Measurements from ENCODE around the gene CRB3.

CRB3 gene

GRCh38 chr19:6498294-6499036, 34.4 kb downstream of the CRB3 start:
- DNase-seq: no peak

DNA sequence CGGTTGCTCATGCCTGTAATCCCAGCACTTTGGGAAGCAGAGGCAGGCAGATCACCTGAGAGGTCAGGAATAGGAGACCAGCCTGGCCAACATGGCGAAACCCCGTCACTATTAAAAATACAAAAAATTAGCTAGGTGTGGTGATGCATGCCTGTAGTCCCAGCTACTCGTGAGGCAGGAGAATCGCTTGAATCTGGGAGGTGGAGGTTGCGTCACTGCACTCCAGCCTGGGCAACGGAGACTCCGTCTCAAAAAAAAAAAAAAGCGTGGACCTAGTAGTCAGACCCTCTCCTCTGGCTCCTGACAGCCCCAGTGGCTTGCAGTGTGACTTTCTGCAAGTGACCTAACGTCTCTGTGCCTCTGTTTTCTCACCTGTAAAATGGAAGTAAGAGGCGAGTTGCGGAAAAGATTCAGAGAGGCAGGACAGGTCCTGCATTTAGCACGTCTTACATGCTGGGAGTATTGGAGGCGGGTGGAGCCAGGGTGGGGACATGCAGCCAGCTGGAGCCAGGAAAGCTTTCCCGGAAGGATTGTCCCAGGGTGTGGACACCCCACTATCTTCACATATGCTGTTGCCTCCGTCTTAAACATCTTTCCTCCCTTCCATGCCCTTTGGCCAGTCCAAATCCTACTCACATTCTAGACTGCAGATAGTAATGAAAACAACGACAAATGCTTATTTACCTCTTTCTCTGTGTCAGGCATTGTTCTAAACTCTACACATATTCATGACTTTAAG, 35.1 kb downstream of the CRB3 start:
- DNase-seq: no peak

- no peak for DNase-seq
Measured at GRCh38 chr19:6500837-6501739, 37.0 kb downstream of the CRB3 start.

DNA sequence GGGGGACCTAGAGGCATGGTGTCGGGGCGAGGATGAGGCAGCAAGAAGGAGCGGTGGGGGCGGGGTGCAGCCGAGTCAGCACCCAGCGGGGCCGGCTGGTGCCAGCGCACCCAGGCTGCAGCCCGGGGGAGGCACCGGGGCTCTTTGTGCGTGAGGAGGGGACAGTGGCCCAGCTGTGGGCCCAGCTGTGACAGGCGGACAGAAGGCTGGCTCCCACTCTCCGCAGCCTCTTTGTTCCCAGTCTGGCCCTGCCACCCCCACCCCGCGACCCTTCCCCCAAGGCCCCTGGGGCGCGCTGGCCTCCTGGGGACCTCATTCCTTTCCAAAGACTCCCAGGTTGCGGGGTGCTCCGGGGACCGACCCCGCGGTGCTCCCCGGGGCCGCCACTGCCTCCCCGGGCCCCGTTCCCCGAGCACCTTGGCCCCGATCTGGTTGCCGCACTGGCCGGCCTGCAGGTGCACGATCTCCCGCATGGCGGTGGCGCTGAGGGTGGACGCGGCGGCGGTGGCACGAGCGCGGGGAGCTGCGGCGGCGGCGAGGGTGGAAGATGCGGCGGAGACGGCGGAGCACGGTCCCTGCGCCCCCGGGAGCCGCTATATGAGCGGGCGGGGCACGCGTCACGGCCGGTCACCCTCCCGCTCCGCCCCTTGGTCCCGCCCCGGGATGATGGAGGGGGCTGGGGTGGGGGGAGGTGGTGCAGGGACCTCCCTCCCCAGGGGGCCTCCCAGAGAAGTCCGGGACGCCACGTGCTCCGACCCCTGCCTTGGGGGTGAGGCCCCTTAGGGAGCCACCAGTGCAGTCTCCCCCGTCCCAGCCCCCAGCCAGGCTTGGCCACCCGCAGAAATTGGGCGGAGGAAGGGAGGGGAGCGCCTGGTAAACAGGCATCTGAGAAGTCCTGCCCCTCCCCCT, 37.9 kb downstream of the CRB3 start, which contains the start of gene TUBB4A:
TUBB4A (minus strand) TSS at position 570 of the 909 bp plus-strand sequence; CDS start at position 473, 97 bp downstream.
- peak; percentile 25 for DNase-seq

- DNase-seq: no peak
Measured at GRCh38 chr19:6503407-6504201, 39.5 kb downstream of the CRB3 start.

DNA sequence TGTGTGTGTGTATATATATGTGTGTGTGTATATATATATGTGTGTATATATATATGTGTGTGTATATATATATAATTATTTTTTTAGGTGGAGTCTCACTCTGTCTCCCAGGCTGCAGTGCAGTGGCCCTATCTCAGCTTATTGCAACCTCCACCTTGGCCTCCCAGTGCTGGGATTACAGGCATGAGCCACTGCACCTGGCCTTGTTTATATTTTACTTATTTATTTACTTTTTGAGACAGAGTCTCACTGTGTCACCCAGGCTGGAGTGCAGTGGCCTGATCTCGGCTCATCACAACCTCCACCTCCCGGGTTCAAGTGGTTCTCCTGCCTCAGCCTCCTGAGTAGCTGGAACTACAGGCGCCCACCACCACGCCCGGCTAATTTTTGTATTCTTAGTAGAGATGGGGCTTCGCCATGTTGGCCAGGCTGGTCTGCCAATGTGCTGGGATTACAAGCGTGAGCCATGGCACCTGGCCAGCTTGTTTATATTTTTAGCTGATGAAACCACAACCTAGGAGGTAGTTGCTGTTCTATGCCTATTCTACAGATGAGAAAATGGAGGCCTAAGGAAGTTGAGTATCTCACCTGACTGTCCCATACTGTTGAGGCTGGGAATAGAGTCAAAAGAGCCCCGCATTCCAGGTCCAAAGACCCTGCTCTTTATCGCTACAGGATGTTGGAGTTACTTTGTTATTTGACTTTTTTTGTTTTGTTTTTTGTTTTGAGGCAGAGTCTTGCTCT, 44.1 kb downstream of the CRB3 start:
- DNase-seq: peak; percentile 53

GRCh38 chr19:6509118-6509971, 45.3 kb downstream of the CRB3 start:
- DNase-seq: no peak

GRCh38 chr19:6510618-6511017, 46.5 kb downstream of the CRB3 start:
- no peak for DNase-seq

- DNase-seq: no peak
Measured at GRCh38 chr19:6514089-6514488, 50.0 kb downstream of the CRB3 start.

DNA sequence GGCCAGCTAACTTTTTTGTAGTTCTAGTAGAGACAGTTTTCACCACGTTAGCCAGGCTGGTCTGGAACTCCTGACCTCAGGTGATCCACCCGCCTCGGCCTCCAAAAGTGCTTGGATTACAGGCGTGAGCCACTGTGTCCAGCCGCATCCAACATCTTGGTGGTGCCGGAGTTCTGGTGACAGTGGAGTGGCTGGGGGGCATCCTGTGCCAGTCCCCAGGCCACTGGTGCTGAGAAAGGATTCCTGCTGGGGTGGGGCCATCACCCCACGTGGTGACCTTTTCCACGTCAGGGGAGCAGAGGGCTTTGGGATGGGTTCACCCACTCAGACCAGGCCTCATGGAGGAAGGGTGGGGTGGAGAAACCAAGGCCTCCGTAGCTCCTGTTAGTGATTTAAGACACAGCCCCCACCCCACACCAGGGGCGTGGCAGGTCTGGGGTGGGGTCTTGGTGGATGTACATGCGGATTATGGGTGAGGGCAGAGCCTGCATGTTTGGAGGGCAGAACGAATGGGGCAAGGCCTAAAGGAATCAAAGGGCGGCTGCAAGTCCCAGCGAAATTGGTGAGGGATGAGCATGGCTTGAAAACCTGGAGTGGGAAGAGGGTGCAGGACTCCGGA, 51.0 kb downstream of the CRB3 start:
- DNase-seq: no peak

- peak; percentile 64 for DNase-seq
Measured at GRCh38 chr19:6516018-6516658, 52.1 kb downstream of the CRB3 start.

Data from DMS53 (cell line).